HG02642 (cell line): Measurements from ENCODE around the gene SLC4A8.
"Not testable (repeated sequence)": the region's sequence is repeated elsewhere in the genome, so short reads cannot be mapped to it uniquely, and the experiment has no call there.

ENCODE experiments used
- ATAC-seq: cut with Tn5 transposase; IDR thresholded peaks from one replicate; pipeline ENCODE4 v1.9.1; 2021; ENCODE audit warnings: mild to moderate bottlenecking; ENCODE audit not compliant: unreplicated experiment, poor library complexity

Gene SLC4A8

GRCh38 chr12:51470116-51470515, 45.5 kb downstream of the SLC4A8 start:
- no peak for ATAC-seq

- ATAC-seq, result no peak
Measured at GRCh38 chr12:51471111-51471864, 46.7 kb downstream of the SLC4A8 start.

GRCh38 chr12:51472984-51473383, 48.4 kb downstream of the SLC4A8 start:
- ATAC-seq, result no peak

- no peak for ATAC-seq
Measured at GRCh38 chr12:51473947-51474346, 49.3 kb downstream of the SLC4A8 start.

- ATAC-seq, result no peak
Measured at GRCh38 chr12:51475543-51475942, 50.9 kb downstream of the SLC4A8 start.

GRCh38 chr12:51480978-51481377, 56.3 kb downstream of the SLC4A8 start:
- ATAC-seq, result no peak

- no peak for ATAC-seq
Measured at GRCh38 chr12:51482929-51483697, 58.5 kb downstream of the SLC4A8 start.

GRCh38 chr12:51484119-51484518, 59.5 kb downstream of the SLC4A8 start:
- ATAC-seq, result no peak

GRCh38 chr12:51488281-51488680, 63.6 kb downstream of the SLC4A8 start:
- ATAC-seq, result no peak

GRCh38 chr12:51493281-51493680, 68.7 kb downstream of the SLC4A8 start:
- ATAC-seq, result no peak

GRCh38 chr12:51496895-51497294, 72.3 kb downstream of the SLC4A8 start:
- ATAC-seq, result no peak

GRCh38 chr12:51504851-51505250, 80.2 kb downstream of the SLC4A8 start:
- no peak for ATAC-seq

GRCh38 chr12:51505360-51506105, 80.9 kb downstream of the SLC4A8 start:
- ATAC-seq, result no peak

- ATAC-seq, result no peak
Measured at GRCh38 chr12:51507178-51507577, 82.5 kb downstream of the SLC4A8 start.

GRCh38 chr12:51508285-51508684, 83.7 kb downstream of the SLC4A8 start:
- ATAC-seq, result no peak

- no peak for ATAC-seq
Measured at GRCh38 chr12:51511546-51512260, 87.1 kb downstream of the SLC4A8 start.

- no peak for ATAC-seq
Measured at GRCh38 chr12:51512438-51512837, 87.8 kb downstream of the SLC4A8 start.

- not testable (repeated sequence) for ATAC-seq
Measured at GRCh38 chr12:51515037-51515436, 90.4 kb downstream of the SLC4A8 start.

GRCh38 chr12:51517316-51517715, 92.7 kb downstream of the SLC4A8 start:
- no peak for ATAC-seq

GRCh38 chr12:51517800-51518199, 93.2 kb downstream of the SLC4A8 start:
- ATAC-seq, result no peak
